ENCODE data around the gene DACH1.

DNA sequence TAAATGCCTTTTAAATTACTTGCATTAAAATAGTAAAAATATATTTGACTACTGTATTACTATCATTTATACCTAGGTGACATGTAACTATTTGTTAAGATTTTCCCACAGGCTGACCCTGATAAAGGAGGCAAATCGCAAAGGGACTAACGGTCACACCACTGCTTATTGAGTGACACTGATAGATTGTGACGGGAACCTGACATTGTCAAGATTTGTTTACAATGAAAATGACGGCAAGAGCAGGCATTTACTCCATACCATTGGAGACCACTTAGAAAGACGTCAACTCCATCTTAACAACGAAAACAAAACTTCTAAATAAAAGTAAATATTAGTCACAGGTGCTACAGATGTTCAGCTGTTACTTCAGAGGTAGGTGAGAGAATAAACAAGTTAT lies 289.0 kb downstream of the DACH1 start:
- no peak for TF ChIP-seq POLR2AphosphoS5 (IDR thresholded peaks at IDR 0.05; ENCODE audit: borderline replicate concordance, low read depth, low read length)
- TF ChIP-seq EZH2 (IDR thresholded peaks at IDR 0.05), result no peak
